Transverse colon (tissue), 3 donors: ENCODE measurements around the gene RAB4A.

Experiments used
- CTCF ChIP-seq, 5 experiments: fragments of 200-600 bp in 3 of 5; fragments of 450-650 bp in 2 of 5; sonication (generic) in 3 of 5; IDR thresholded peaks; 1 replicate in 2 of 5; 2 replicates in 3 of 5; pipeline ENCODE4 v1.5.1; 2016 to 2017; ENCODE audit warnings: antibody characterized with exemption in 5 of 5, inconsistent platforms in 3 of 5, mild to moderate bottlenecking in 2 of 5, moderate library complexity in 1 of 5
- EP300 ChIP-seq: sonication (generic); formaldehyde crosslinking; IDR thresholded peaks from one replicate; pipeline ENCODE4 v1.6.1; 2017; ENCODE audit warnings: antibody characterized with exemption, low read depth
- POLR2A ChIP-seq: fragments of 450-650 bp; IDR thresholded peaks from one replicate; pipeline ENCODE4 v1.6.1; 2016; ENCODE audit warnings: antibody characterized with exemption, mild to moderate bottlenecking, moderate library complexity

- peak in 4 of 5 experiments; percentile 30 to 40 (median 32) for TF ChIP-seq CTCF (IDR thresholded peaks at IDR 0.05)
- no peak for TF ChIP-seq POLR2A
- no peak for TF ChIP-seq EP300
Observed at GRCh38 chr1:229295745-229296144, 24.8 kb downstream of the RAB4A start.
